Femur (tissue), 1 donor: ENCODE data around the gene GBX2.
"Not testable (repeated sequence)": the region's sequence is repeated elsewhere in the genome, so short reads cannot be mapped to it uniquely, and the experiment has no call there.

ENCODE experiments used
- DNase-seq: peaks from one replicate; pipeline ENCODE4 v3.0.0-alpha.2; 2017

The GBX2 gene

GRCh38 chr2:236143811-236144210 is 24.4 kb downstream of the GBX2 start:
- DNase-seq, result no peak

GRCh38 chr2:236141616-236142015 is 26.6 kb downstream of the GBX2 start:
- DNase-seq, result not testable (repeated sequence)

GRCh38 chr2:236137066-236137465 is 31.1 kb downstream of the GBX2 start:
- no peak for DNase-seq

GRCh38 chr2:236136538-236136937 is 31.6 kb downstream of the GBX2 start:
- DNase-seq, result no peak

- no peak for DNase-seq
These were observed 34.7 kb downstream of the GBX2 start for GRCh38 chr2:236133410-236134012.

- no peak for DNase-seq
These were observed 37.0 kb downstream of the GBX2 start for GRCh38 chr2:236131073-236131692.

- DNase-seq, result no peak
These were observed 37.7 kb downstream of the GBX2 start for GRCh38 chr2:236130349-236130998.

GRCh38 chr2:236129935-236130334 is 38.3 kb downstream of the GBX2 start:
- DNase-seq, result no peak

GRCh38 chr2:236128321-236128720 is 39.9 kb downstream of the GBX2 start:
- no peak for DNase-seq

GRCh38 chr2:236127010-236127409 is 41.2 kb downstream of the GBX2 start:
- no peak for DNase-seq

GRCh38 chr2:236125541-236125940 is 42.6 kb downstream of the GBX2 start:
- no peak for DNase-seq

GRCh38 chr2:236124182-236124893 is 43.8 kb downstream of the GBX2 start:
- DNase-seq, result no peak

GRCh38 chr2:236123716-236124115 is 44.5 kb downstream of the GBX2 start:
- no peak for DNase-seq

- DNase-seq, result no peak
These were observed 46.0 kb downstream of the GBX2 start for GRCh38 chr2:236122236-236122635.

GRCh38 chr2:236121546-236121945 is 46.6 kb downstream of the GBX2 start:
- DNase-seq, result no peak

- no peak for DNase-seq
These were observed 47.4 kb downstream of the GBX2 start for GRCh38 chr2:236120829-236121228.

GRCh38 chr2:236120141-236120601 is 48.0 kb downstream of the GBX2 start:
- no peak for DNase-seq

GRCh38 chr2:236119476-236119875 is 48.7 kb downstream of the GBX2 start:
- no peak for DNase-seq

- no peak for DNase-seq
These were observed 49.2 kb downstream of the GBX2 start for GRCh38 chr2:236119003-236119402.

GRCh38 chr2:236117861-236118269 is 50.3 kb downstream of the GBX2 start:
- no peak for DNase-seq

- DNase-seq, result no peak
These were observed 50.8 kb downstream of the GBX2 start for GRCh38 chr2:236117401-236117800.
